Right atrium auricular region (tissue), 2 donors: ENCODE data around the gene DPY19L1. TPM values are rescaled to one million over a fixed set of nuclear protein-coding genes. Genes with fewer than 3 reads are reported as not detected.
"Not testable (repeated sequence)": the region's sequence is repeated elsewhere in the genome, so short reads cannot be mapped to it uniquely, and the experiment has no call there.

Experiments
- DNase-seq: peaks from one replicate; pipeline ENCODE4 v3.0.0-alpha.2; 2019; ENCODE audit warnings: low spot score
- H3K27ac ChIP-seq, 2 donors: fragments of 200-600 bp; sonication (generic); 1 replicate in 1 of 2; 2 replicates in 1 of 2; pipeline ENCODE4 v1.5.1; 2016 to 2019
- H3K27me3 ChIP-seq, 2 donors: fragments of 200-600 bp; sonication (generic); one replicate each; pipeline versions ENCODE4 v1.5.1 to v1.6.0; 2017 to 2019
- H3K36me3 ChIP-seq: fragments of 200-600 bp; sonication (generic); one replicate; pipeline ENCODE4 v1.5.1; 2016
- H3K4me1 ChIP-seq, 2 donors: fragments of 200-600 bp; sonication (generic); one replicate each; pipeline versions ENCODE4 v1.5.1 to v1.6.0; 2017 to 2019
- H3K4me3 ChIP-seq, 2 donors: fragments of 200-600 bp; sonication (generic); 1 replicate in 1 of 2; 2 replicates in 1 of 2; pipeline ENCODE4 v1.5.1; 2017 to 2019; ENCODE audit warnings: mild to moderate bottlenecking in 1 of 2, moderate library complexity in 1 of 2
- H3K9me3 ChIP-seq, 2 donors: fragments of 200-600 bp; sonication (generic); one replicate each; pipeline ENCODE4 v1.5.1; 2019
- CTCF ChIP-seq, 2 donors: fragments of 200-600 bp; sonication (generic); IDR thresholded peaks; one replicate each; pipeline ENCODE4 v1.5.1; 2019; ENCODE audit warnings: antibody characterized with exemption in 2 of 2
- total RNA-seq, 2 donors: library from RNA; depleted of rRNA; stranded (reverse); fragments of >200 nt; gene quantifications; one replicate each; pipeline ENCODE4 v1.1.0, GENCODE V29; 2016

The DPY19L1 gene
- total RNA-seq, 2 donors from 2014 or later: 19.5 to 21.5 TPM

- DNase-seq: no peak
- H3K27ac ChIP-seq: no peak overlapping the region
- H3K27me3 ChIP-seq: no peaks in the 10 kb centered on the region
- no peak for TF ChIP-seq CTCF (IDR thresholded peaks at IDR 0.05)
- H3K36me3 ChIP-seq: no peaks in the 10 kb centered on the region
- H3K4me1 ChIP-seq: no peaks in the 10 kb centered on the region
- no peaks in the 10 kb centered on the region for H3K9me3 ChIP-seq
- no peak overlapping the region for H3K4me3 ChIP-seq
These were observed 105.5 kb downstream of the DPY19L1 start for GRCh38 chr7:34931739-34932138.

GRCh38 chr7:34929783-34930182 is 107.5 kb downstream of the DPY19L1 start:
- H3K36me3 ChIP-seq, H3K4me3 ChIP-seq, H3K27me3 ChIP-seq, H3K27ac ChIP-seq, H3K9me3 ChIP-seq, H3K4me1 ChIP-seq, DNase-seq: not testable (repeated sequence)

DNA sequence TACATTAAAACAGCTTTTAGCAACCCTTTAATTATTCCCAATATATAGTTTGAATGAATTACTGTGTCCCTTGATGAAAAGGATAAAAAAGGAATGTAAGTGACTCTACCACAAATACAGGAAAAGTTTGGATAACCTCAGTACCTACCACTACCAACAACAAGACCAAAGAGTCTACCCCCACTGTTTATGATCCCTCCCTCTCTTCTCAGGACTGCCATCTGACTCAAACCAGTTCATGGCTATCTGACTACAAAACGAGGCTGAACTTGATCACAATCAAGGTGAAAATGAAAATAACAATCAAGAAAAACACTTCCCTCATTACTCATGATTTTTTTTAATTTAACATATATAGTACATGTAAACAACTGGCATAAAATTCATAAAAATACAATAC is 108.7 kb downstream of the DPY19L1 start:
- H3K4me3 ChIP-seq: no peak overlapping the region
- H3K9me3 ChIP-seq: peaks cover 0 to 5% of the 10 kb centered on the region in 2 donors
- no peak for TF ChIP-seq CTCF (IDR thresholded peaks at IDR 0.05)
- no peaks in the 10 kb centered on the region for H3K4me1 ChIP-seq
- H3K36me3 ChIP-seq: no peaks in the 10 kb centered on the region
- no peak for DNase-seq
- H3K27ac ChIP-seq: no peak overlapping the region
- H3K27me3 ChIP-seq: no peaks in the 10 kb centered on the region

DNA sequence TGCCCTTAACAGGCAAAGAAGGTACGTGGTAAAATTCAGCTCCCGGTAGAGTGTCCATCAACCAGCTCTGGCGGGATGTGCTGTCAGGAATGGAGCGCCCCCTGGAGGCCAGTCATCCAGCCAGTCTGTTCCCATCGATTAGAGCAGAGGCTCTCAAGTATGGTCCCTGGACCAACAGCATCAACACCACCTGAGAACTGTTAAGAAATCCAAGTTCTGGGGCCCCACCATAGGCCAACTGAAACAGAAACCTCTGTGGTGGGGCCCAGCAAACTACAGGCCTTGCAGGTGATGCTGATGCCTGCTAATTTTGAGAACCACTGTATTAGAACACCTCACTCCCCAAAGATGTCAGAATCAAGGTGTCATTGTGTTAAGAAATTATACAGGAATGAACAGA is 109.2 kb downstream of the DPY19L1 start:
- no peaks in the 10 kb centered on the region for H3K27me3 ChIP-seq
- TF ChIP-seq CTCF (IDR thresholded peaks at IDR 0.05): peak; percentile 25 to 59
- no peaks in the 10 kb centered on the region for H3K36me3 ChIP-seq
- peaks cover 0 to 10% of the 10 kb centered on the region in 2 donors for H3K9me3 ChIP-seq
- H3K4me3 ChIP-seq: no peak overlapping the region
- no peak for DNase-seq
- H3K4me1 ChIP-seq: no peaks in the 10 kb centered on the region
- no peak overlapping the region for H3K27ac ChIP-seq

DNA sequence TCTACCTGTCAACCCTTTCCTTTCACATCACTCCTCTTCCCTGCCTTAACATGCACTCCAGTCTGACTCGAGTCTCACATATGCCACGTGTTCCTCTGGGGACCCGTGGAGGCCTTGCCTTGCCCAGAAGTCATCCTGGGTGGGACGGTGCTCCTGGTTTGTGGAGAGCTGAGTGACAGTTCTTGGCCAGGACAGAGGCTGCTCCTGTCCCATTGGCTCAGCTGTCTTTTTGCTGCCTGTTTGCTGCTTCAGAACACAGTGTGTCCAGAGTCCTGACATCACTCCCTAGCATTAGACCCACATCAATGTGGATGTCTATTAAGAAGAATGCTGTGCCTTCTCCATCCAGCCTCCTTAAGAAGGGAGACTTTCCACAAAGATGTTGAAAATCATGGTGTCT is 116.8 kb downstream of the DPY19L1 start:
- not testable (repeated sequence) for H3K27ac ChIP-seq, H3K4me1 ChIP-seq, H3K4me3 ChIP-seq, H3K27me3 ChIP-seq, H3K36me3 ChIP-seq, DNase-seq
- H3K9me3 ChIP-seq: peaks cover 0 to 18% of the 10 kb centered on the region in 2 donors

- not testable (repeated sequence) for H3K4me1 ChIP-seq, H3K36me3 ChIP-seq, H3K27ac ChIP-seq, H3K4me3 ChIP-seq, DNase-seq, H3K27me3 ChIP-seq
- peaks cover 0 to 18% of the 10 kb centered on the region in 2 donors for H3K9me3 ChIP-seq
These were observed 118.2 kb downstream of the DPY19L1 start for GRCh38 chr7:34919038-34919437.

- H3K9me3 ChIP-seq: peaks cover 0 to 11% of the 10 kb centered on the region in 2 donors
- not testable (repeated sequence) for H3K27ac ChIP-seq, H3K36me3 ChIP-seq, H3K4me3 ChIP-seq, H3K27me3 ChIP-seq, DNase-seq, H3K4me1 ChIP-seq
These were observed 119.0 kb downstream of the DPY19L1 start for GRCh38 chr7:34918198-34918861.

GRCh38 chr7:34917515-34917914 is 119.8 kb downstream of the DPY19L1 start:
- H3K36me3 ChIP-seq, H3K4me1 ChIP-seq, DNase-seq, H3K27me3 ChIP-seq, H3K4me3 ChIP-seq, H3K27ac ChIP-seq, H3K9me3 ChIP-seq: not testable (repeated sequence)
